ENCODE measurements around the gene ITFG1. TPM values are rescaled to one million over a fixed set of nuclear protein-coding genes. Genes with fewer than 3 reads are reported as not detected.

The ITFG1 gene
- total RNA-seq, 2 experiments from 2014 or later: 17.6 to 18.3 TPM

DNA sequence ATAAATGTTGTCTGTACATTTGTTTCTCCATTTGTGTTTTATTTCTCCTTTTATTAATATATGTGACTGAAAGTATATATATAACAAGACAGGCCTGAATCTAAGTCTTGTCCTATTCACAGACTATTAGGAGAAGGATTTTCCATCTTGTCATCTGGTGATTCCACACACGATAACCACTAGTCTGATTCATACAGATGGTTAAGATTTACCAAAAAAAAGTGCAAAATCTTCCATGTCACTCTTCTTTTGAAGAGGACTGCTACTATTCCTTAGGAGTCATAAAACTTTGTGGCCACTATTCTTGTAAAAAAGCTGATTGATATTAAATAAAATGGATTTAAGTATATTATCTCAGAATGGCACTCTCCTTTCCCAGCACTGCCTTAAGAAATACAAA, 156.3 kb downstream of the ITFG1 start:
- Mint-ChIP-seq H3K4me3 (no peak overlapping the region), H3K4me1 (ENCODE audit: low read depth) (no peaks in the 10 kb centered on the region), H3K9me3 (peaks cover 2% of the 10 kb centered on the region), H3K36me3 (ENCODE audit: low read depth) (peaks cover 55% of the 10 kb centered on the region), H3K27me3 (ENCODE audit: low read depth) (no peaks in the 10 kb centered on the region), H3K27ac (no peak overlapping the region)
- intact Hi-C loops (cut with micrococcal nuclease): no loop called here
- CTCF ChIA-PET: interaction anchor here (0.5 kb wide), 1 partner anchor 83 kb away, joined by 3 read pairs; no protein-coding TSS in a partner anchor
- no peak for DNase-seq

DNA sequence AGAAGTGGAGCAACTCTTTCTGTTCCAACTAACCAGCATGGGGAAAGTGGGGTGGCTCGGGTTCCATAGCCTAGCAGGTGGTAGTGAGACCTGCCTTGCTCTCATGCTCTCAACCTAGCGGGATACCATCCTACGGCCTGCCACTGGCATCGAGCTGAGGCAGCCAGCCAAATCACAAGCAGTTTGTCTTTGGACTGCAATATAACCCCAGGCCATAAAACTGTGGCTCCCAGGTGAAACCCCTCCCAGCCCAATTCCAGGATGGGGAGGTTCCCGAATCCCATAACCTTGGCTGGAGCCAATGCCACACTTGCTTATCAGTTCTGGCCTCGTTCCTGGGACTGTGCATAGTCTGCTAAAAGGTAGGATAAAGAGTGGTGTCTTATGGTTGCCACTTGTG, 161.3 kb downstream of the ITFG1 start:
- H3K27me3 Mint-ChIP-seq (ENCODE audit: low read depth): no peaks in the 10 kb centered on the region
- no peak overlapping the region for H3K27ac Mint-ChIP-seq
- CTCF ChIA-PET: no interaction called here
- no peak overlapping the region for H3K4me3 Mint-ChIP-seq
- no peaks in the 10 kb centered on the region for H3K4me1 Mint-ChIP-seq (ENCODE audit: low read depth)
- DNase-seq: no peak
- H3K9me3 Mint-ChIP-seq: peaks cover 14% of the 10 kb centered on the region
- H3K36me3 Mint-ChIP-seq (ENCODE audit: low read depth): peaks cover 48% of the 10 kb centered on the region
- intact Hi-C loops (cut with micrococcal nuclease): no loop called here

DNA sequence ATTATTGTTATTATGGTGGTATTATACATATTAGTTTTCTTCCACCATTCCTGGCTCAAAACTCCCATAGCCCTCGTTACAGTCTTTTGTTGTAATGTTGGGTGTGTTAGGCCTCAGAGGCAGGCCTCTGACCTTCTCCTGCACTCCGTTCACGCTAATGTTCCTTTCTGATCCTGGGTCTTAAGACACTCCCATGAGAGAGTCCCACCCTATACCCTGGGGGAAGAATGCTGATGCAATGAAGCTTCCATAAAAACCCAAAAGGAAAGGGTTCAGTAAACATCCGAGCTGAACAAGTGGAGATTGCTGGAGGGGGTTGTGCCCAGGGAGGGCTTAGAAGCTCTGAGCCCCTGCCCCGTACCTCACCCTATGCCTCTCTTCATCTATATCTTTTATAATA, 175.9 kb downstream of the ITFG1 start:
- Mint-ChIP-seq H3K4me3 (no peak overlapping the region), H3K4me1 (ENCODE audit: low read depth) (no peaks in the 10 kb centered on the region), H3K9me3 (peaks cover 13% of the 10 kb centered on the region), H3K27me3 (ENCODE audit: low read depth) (no peaks in the 10 kb centered on the region), H3K27ac (no peak overlapping the region), H3K36me3 (ENCODE audit: low read depth) (peaks cover 38% of the 10 kb centered on the region)
- no peak for DNase-seq
- CTCF ChIA-PET: no interaction called here
- intact Hi-C loops (cut with micrococcal nuclease): no loop called here

GRCh38 chr16:47278306-47278970, 182.4 kb downstream of the ITFG1 start:
- intact Hi-C loops (cut with micrococcal nuclease): no loop called here
- Mint-ChIP-seq H3K4me3 (no peak overlapping the region), H3K9me3 (no peaks in the 10 kb centered on the region), H3K27me3 (ENCODE audit: low read depth) (no peaks in the 10 kb centered on the region), H3K36me3 (ENCODE audit: low read depth) (peaks cover 11% of the 10 kb centered on the region), H3K4me1 (ENCODE audit: low read depth) (no peaks in the 10 kb centered on the region), H3K27ac (no peak overlapping the region)
- no peak for DNase-seq
- CTCF ChIA-PET: no interaction called here

DNA sequence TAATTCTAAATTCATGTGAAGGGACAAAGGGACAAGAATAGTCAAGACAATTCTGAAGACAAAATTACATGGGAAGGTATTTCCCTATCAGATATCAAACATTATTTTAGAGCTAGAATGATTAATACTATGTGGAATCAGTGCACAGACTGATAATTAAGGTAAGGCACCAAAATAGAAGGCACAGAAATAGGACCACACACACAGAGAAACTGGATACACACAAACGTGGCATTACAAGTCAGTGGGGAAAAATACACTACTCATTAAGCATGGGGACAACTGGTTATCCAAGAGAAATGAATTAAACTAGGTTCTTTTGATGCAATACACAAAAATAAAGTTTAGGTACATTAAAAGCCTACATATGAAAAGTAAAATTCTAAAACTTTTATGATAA, 184.3 kb downstream of the ITFG1 start:
- Mint-ChIP-seq H3K4me3 (no peak overlapping the region), H3K27me3 (ENCODE audit: low read depth) (no peaks in the 10 kb centered on the region), H3K27ac (no peak overlapping the region), H3K9me3 (peaks cover 5% of the 10 kb centered on the region), H3K4me1 (ENCODE audit: low read depth) (no peaks in the 10 kb centered on the region), H3K36me3 (ENCODE audit: low read depth) (peaks cover 8% of the 10 kb centered on the region)
- intact Hi-C loops (cut with micrococcal nuclease): no loop called here
- no peak for DNase-seq
- CTCF ChIA-PET: no interaction called here

DNA sequence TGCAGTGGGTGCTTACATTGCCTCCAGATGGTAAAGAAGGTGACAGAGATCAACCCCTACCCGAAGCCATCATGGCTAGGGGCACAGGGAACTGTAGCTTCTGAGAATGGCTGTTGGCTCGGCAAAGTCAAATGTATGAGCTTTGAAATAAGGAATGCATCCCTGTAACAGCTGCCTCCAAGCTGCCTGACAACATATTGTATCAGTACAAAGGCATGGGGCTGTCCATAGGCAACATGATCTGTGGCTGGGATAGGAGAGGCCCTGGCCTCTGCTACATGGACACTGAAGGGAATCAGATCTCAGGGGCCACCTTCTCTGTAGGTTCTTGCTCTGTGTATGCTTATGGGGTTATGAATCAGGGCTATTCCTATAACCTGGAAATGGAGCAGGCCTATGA, 197.9 kb downstream of the ITFG1 start:
- Mint-ChIP-seq H3K27ac (no peak overlapping the region), H3K4me1 (ENCODE audit: low read depth) (no peaks in the 10 kb centered on the region), H3K27me3 (ENCODE audit: low read depth) (no peaks in the 10 kb centered on the region), H3K4me3 (no peak overlapping the region), H3K36me3 (ENCODE audit: low read depth) (peaks cover 10% of the 10 kb centered on the region), H3K9me3 (no peaks in the 10 kb centered on the region)
- intact Hi-C loops (cut with micrococcal nuclease): no loop called here
- no peak for DNase-seq
- CTCF ChIA-PET: interaction anchor here (1.0 kb wide), 1 partner anchor 114 kb away, joined by 3 read pairs; no protein-coding TSS in a partner anchor

DNA sequence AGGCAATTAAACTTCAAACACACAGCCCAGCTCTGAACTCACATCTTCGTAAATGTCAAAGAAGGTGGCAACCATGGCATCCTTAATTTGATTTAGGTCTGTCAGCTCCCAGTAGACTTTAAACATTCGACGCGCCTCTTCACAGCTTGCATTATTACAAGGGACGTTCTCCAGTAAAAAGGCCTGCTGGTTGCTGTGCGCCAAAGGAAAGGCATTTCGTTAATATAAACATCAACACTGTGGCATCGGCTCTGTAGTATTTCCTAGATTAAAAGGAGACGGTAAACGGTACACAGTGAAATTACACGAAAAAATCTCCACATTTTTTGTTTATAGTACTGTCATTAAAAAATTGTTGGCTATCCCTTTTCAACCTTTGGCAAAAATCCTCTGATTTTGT, 200.4 kb downstream of the ITFG1 start:
- Mint-ChIP-seq H3K27ac (no peak overlapping the region), H3K27me3 (ENCODE audit: low read depth) (no peaks in the 10 kb centered on the region), H3K4me3 (no peak overlapping the region), H3K36me3 (ENCODE audit: low read depth) (peaks cover 22% of the 10 kb centered on the region), H3K4me1 (ENCODE audit: low read depth) (no peaks in the 10 kb centered on the region), H3K9me3 (no peaks in the 10 kb centered on the region)
- no peak for DNase-seq
- intact Hi-C loops (cut with micrococcal nuclease): no loop called here
- CTCF ChIA-PET: interaction anchor here (0.6 to 1.2 kb wide), 2 partner anchors 119 to 704 kb away, joined by 3 read pairs; no protein-coding TSS in a partner anchor

- Mint-ChIP-seq H3K27ac (no peak overlapping the region), H3K4me3 (no peak overlapping the region), H3K4me1 (ENCODE audit: low read depth) (no peaks in the 10 kb centered on the region), H3K27me3 (ENCODE audit: low read depth) (no peaks in the 10 kb centered on the region), H3K36me3 (ENCODE audit: low read depth) (peaks cover 22% of the 10 kb centered on the region), H3K9me3 (no peaks in the 10 kb centered on the region)
- CTCF ChIA-PET: interaction anchor here (0.6 to 1.4 kb wide), 2 partner anchors 12 to 59 kb away, joined by 3 to 4 read pairs; no protein-coding TSS in a partner anchor
- peak; percentile 15 for DNase-seq
- intact Hi-C loops (cut with micrococcal nuclease): loop anchor here (10.0 kb wide), 1 partner anchor 796 kb away; no protein-coding TSS in a partner anchor
These were observed 201.9 kb downstream of the ITFG1 start for GRCh38 chr16:47258874-47259461.

DNA sequence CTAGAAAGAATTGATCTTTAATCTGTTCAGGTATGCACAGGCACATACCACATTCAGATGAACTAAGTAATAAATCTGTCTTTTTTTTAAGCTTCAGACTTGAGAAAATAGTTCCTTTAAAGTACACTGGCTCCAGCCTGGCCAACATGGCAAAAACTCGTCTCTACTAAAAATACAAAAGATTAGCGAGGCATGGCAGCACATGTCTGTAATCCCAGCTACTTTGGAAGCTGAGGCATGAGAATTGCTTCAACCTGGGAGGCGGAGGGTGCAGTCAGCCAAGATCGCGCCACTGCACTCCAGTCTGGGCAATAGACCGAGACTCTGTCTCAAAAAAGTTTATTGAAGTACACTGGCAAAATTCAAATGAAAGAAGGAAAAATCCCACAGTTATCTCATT, 206.1 kb downstream of the ITFG1 start:
- no peaks in the 10 kb centered on the region for H3K27me3 Mint-ChIP-seq (ENCODE audit: low read depth)
- H3K9me3 Mint-ChIP-seq: no peaks in the 10 kb centered on the region
- H3K4me1 Mint-ChIP-seq (ENCODE audit: low read depth): no peaks in the 10 kb centered on the region
- intact Hi-C loops (cut with micrococcal nuclease): loop anchor here (10.0 kb wide), 1 partner anchor 800 kb away; no protein-coding TSS in a partner anchor
- no peak overlapping the region for H3K27ac Mint-ChIP-seq
- H3K4me3 Mint-ChIP-seq: no peak overlapping the region
- DNase-seq: no peak
- peaks cover 23% of the 10 kb centered on the region for H3K36me3 Mint-ChIP-seq (ENCODE audit: low read depth)
- CTCF ChIA-PET: no interaction called here

DNA sequence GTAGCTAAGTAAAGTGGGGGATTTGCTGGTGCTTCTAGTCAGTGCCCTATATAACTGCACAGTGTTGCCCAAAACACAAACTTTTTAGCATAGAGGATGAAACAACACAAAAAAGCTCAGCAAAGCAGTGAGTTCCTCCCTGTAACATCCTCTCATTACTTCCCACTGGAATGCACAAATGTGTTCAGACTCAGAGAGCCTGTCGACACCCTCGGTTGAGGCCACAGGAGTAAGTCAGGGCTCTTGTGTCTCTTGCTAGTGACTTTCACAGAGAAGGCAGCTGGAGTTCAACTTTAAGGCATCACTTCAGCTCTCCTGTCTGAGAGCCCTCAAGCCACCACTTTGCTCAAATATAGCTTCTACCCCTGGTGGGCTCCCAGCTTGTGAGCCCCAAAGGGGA, 209.9 kb downstream of the ITFG1 start:
- H3K36me3 Mint-ChIP-seq (ENCODE audit: low read depth): peaks cover 6% of the 10 kb centered on the region
- H3K27me3 Mint-ChIP-seq (ENCODE audit: low read depth): no peaks in the 10 kb centered on the region
- no peak overlapping the region for H3K4me3 Mint-ChIP-seq
- no peak for DNase-seq
- no peaks in the 10 kb centered on the region for H3K9me3 Mint-ChIP-seq
- no peaks in the 10 kb centered on the region for H3K4me1 Mint-ChIP-seq (ENCODE audit: low read depth)
- CTCF ChIA-PET: no interaction called here
- intact Hi-C loops (cut with micrococcal nuclease): loop anchor here (10.0 kb wide), 1 partner anchor 804 kb away; no protein-coding TSS in a partner anchor
- H3K27ac Mint-ChIP-seq: no peak overlapping the region

DNA sequence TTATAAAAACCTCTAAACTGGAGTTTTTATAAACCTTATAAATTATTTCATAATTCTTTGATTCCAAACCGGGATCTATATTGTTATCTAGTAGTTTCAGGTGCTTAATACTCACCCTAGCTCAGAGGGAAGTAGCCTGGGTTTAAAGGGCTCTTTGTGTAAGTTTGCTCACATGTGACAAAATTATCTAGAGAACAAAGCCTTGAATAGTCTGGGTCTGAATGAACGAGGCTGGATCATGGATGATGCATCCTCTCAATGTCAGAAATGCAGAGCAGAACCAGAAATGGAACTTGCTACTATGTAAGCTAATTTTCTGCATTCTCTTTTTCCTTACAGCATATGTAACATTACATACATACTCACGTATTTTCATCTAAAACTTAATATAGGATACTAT, 213.2 kb downstream of the ITFG1 start:
- H3K36me3 Mint-ChIP-seq (ENCODE audit: low read depth): peaks cover 4% of the 10 kb centered on the region
- intact Hi-C loops (cut with micrococcal nuclease): no loop called here
- CTCF ChIA-PET: interaction anchor here (0.5 to 1.2 kb wide), 3 partner anchors 11 to 508 kb away, joined by 3 to 5 read pairs (median 4); no protein-coding TSS in a partner anchor
- no peaks in the 10 kb centered on the region for H3K4me1 Mint-ChIP-seq (ENCODE audit: low read depth)
- no peak for DNase-seq
- H3K27ac Mint-ChIP-seq: no peak overlapping the region
- H3K9me3 Mint-ChIP-seq: no peaks in the 10 kb centered on the region
- H3K4me3 Mint-ChIP-seq: no peak overlapping the region
- H3K27me3 Mint-ChIP-seq (ENCODE audit: low read depth): no peaks in the 10 kb centered on the region

- DNase-seq: no peak
- peaks cover 11% of the 10 kb centered on the region for H3K36me3 Mint-ChIP-seq (ENCODE audit: low read depth)
- no peaks in the 10 kb centered on the region for H3K9me3 Mint-ChIP-seq
- H3K4me3 Mint-ChIP-seq: no peak overlapping the region
- H3K27me3 Mint-ChIP-seq (ENCODE audit: low read depth): no peaks in the 10 kb centered on the region
- intact Hi-C loops (cut with micrococcal nuclease): no loop called here
- CTCF ChIA-PET: interaction anchor here (1.2 kb wide), 1 partner anchor 102 kb away, joined by 3 read pairs; no protein-coding TSS in a partner anchor
- no peaks in the 10 kb centered on the region for H3K4me1 Mint-ChIP-seq (ENCODE audit: low read depth)
- no peak overlapping the region for H3K27ac Mint-ChIP-seq
These were observed 216.7 kb downstream of the ITFG1 start for GRCh38 chr16:47244206-47244605.

GRCh38 chr16:47241061-47241460, 219.8 kb downstream of the ITFG1 start:
- Mint-ChIP-seq H3K9me3 (no peaks in the 10 kb centered on the region), H3K27me3 (ENCODE audit: low read depth) (no peaks in the 10 kb centered on the region), H3K36me3 (ENCODE audit: low read depth) (peaks cover 17% of the 10 kb centered on the region), H3K4me1 (ENCODE audit: low read depth) (no peaks in the 10 kb centered on the region), H3K27ac (no peak overlapping the region), H3K4me3 (no peak overlapping the region)
- DNase-seq: no peak
- intact Hi-C loops (cut with micrococcal nuclease): no loop called here
- CTCF ChIA-PET: no interaction called here

Data from activated naive CD4-positive, alpha-beta T cell treated with anti-CD3 and anti-CD28 coated beads for 36 hours (primary cell).